IPS-NIHi7 (cell line): ENCODE results near the gene GUCY1A1.
"Not testable (repeated sequence)": the region's sequence is repeated elsewhere in the genome, so short reads cannot be mapped to it uniquely, and the experiment has no call there.

Source experiments
- DNase-seq: peaks from one replicate; pipeline ENCODE4 v3.0.0; 2012; ENCODE audit warnings: mixed read lengths; ENCODE audit errors: extremely low spot score

The GUCY1A1 gene, protein sequence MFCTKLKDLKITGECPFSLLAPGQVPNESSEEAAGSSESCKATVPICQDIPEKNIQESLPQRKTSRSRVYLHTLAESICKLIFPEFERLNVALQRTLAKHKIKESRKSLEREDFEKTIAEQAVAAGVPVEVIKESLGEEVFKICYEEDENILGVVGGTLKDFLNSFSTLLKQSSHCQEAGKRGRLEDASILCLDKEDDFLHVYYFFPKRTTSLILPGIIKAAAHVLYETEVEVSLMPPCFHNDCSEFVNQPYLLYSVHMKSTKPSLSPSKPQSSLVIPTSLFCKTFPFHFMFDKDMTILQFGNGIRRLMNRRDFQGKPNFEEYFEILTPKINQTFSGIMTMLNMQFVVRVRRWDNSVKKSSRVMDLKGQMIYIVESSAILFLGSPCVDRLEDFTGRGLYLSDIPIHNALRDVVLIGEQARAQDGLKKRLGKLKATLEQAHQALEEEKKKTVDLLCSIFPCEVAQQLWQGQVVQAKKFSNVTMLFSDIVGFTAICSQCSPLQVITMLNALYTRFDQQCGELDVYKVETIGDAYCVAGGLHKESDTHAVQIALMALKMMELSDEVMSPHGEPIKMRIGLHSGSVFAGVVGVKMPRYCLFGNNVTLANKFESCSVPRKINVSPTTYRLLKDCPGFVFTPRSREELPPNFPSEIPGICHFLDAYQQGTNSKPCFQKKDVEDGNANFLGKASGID

DNA sequence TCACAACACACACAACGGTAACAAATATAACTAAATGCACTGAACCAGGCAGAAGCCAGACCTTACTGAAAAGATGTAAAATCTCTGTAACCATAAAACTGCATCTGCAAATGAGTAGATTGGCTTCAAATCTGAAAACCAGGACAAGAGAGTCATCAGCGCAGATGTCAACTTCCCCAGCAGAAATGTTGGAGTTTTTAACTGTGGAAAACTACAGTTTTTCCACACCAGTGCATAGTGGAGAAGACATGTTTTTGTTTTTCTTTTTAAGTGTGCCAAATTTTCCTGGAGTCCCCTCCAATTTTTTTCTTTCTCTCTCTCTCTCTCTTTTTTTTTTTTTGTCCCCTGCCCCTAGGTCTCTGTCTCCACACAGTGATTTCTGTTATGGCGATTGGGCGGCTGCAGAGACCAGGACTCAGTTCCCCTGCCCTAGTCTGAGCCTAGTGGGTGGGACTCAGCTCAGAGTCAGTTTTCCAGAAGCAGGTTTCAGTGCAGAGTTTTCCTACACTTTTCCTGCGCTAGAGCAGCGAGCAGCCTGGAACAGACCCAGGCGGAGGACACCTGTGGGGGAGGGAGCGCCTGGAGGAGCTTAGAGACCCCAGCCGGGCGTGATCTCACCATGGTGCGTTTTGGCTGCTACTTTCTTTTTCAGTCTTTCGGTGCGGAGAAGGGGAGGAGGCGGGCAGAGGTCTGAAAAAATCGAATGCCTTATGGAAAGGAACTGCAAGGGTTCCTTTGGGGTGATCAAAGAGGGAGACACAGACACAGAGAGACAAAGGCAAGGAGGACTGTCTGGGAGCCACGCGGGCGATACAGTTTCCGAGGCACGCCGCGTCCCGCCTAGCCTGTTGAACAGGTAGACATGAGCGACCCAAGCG, at the start of gene GUCY1A1:
Gene GUCY1A1 (plus strand): TSS at position 505 of the 878 bp plus-strand sequence. CDS start 30,020 bp downstream, outside the sequence.
- DNase-seq = peak; percentile 72

DNA sequence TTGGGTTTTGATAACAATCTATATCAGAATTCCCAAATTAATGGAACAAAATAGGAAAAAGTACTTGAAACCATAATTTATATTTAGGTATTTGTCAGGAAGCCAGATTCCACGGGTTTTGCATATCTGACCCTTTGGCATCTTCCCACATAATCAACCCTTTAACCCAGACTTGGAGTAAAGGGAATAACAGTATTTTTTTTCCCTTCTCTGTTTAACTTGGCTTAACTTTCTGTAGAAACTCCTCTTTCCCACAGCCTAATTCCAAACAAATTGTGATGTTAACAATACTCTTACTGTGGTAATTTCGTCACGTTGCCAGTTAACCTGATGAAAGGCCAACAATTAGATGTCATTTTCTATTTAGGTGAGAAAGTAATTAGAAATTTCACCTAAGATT, 49.4 kb upstream of the GUCY1A1 start:
- DNase-seq = no peak

DNA sequence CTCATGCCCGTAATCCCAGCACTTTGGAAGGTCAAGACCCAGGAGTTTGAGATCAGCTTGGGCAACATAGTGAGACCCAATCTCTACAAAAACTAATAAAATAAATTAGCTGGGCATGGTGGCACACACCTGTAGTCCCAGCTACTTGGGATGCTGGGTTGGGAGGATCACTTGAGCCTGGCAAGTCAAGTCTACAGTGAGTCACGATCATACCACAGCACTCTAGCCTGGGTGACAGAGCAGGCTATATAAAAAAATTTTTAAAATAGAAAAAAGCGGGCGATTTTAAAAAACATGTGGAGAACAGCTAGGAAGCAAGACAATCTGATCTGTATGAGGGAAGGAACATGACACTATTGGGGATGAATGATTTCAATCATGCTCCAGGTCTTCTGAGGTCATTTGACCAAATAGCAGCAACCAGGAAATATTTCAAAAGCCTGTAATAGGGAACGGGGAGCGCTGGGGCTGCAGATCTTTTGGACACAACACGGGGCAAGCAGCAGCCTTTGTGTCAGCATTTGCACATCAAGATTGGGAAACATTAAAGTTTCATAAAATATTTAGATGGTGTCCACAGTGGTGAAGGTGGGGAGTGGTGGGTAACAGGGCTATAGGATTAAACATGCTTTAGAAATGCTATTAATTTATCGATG, 48.3 kb upstream of the GUCY1A1 start:
- DNase-seq = no peak

DNA sequence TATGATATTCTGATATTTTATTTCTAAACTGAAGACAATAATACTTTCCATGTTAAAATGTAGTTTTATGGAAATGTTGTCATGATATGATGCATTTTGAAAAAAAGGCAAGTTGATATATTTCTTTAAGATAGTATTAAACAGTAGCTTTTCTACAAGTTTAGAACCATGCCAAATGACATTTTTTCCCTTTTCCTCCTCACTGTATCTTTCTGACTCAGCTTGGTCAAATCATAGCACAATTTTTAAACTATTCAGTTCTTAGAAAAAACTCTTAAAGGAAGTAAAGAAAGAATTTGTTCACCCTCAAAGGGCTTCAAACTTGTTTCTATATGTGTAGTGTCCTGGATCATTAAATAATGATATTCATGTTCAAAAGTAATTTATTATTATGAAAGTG, 46.0 kb upstream of the GUCY1A1 start:
- DNase-seq = no peak

DNA sequence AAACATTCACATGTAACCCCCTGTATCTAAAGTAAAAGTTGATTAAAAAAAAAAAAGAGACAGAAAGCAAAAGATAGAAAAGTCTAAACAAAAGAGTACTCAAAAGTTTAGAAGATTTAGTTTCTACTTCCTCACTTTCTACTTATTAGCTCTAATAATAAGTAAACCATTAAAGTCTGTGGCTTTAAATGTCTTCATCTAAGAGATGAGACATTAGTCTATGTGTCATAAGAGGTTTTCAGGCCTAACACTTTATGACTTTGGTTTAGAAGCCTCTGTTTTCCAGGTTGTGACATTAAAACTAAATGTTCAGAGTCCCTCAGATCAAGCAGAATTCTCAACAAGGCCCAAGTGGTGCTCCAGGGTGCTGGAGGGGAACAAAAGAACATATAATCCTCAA, 42.2 kb upstream of the GUCY1A1 start:
- DNase-seq = no peak

DNA sequence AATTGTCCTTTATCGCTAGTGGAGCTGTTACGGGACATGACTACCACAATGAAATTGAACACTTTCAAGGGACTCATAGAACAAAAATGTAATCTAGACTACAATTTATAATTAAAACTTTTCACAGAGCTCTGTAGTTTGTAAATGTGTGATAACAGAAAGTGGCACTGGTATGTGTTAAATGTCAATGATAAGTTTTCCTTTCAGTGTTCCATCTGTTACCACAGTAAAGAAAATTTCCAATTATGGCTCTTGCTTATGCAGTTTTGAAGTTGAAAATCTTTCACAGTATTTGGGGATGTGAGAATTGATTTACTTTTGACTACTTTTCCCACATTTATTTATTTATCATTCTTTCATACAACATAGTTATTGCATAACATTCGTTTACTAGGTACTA, 40.1 kb upstream of the GUCY1A1 start:
- DNase-seq = no peak

DNA sequence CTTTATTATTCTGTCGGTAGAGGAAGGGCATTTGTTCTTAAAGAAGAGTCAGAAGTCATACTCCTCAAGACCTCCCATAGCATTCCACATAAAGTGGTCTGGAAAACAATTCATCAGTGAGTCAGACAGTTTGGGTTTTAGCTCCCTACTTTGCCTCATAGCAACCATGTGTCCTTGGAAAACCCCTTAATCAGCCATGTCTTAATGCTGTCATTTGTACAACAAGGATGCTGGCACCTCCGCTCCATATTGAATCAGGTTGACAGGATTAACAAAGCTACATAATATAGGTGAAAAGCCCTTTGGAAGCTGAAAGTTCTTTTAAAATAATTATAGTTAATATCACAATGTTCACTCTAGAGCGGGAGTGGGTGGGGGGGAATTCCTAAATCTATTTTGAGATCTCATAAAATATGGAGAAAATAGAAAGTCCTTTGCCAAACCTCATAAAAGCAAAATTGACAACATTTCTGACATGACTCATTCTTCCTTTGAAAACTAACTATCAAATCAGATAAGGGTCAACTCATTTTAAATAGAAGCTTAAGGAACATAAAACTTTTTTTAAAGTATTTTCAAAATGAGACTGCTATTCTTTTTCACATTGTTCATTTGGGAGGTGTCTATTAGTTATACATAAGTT, 37.3 kb upstream of the GUCY1A1 start:
- no peak for DNase-seq

DNA sequence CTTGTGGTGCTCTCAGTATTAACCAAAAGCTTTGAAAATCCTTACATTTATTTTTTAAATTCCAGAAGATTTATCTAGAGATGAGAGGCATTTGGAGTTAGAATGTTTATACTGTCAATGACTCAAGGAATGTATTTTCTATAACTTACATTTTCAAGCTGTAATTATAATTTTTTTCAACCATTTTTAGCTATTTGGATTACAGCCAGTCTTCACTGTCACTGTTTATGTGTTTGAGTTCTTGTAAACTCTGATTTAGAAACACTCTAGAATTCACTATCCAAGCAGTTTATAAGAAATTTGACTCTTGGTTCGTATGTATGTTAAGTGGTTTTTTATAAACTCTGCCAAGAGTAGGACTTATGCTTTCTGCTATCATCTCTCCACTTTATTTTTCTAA, 36.7 kb upstream of the GUCY1A1 start:
- DNase-seq = no peak

DNA sequence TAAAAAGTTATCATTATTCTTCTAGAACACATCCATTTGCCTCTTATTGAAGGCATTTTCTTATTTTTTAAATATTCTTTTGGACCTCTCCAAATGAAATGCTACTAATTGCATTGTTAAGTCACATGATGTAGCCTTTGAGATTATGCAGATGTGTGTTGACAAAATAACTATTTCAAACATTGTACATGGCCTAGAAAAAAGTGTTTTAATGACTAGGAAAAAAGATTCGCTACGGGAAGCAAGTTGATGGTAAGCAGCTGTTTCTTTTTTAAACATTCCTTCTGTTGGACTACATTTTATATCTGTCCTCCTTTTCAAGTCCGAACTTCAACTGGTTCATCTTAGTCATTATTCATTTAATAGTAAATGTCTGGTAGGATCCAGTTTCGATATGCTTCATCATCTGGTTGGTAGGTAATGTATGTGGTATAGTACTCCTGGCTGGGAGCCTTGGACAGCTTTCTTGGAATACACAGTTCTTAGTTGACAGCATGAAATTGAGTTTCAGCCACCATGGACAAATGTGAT, 34.3 kb upstream of the GUCY1A1 start:
- no peak for DNase-seq

DNA sequence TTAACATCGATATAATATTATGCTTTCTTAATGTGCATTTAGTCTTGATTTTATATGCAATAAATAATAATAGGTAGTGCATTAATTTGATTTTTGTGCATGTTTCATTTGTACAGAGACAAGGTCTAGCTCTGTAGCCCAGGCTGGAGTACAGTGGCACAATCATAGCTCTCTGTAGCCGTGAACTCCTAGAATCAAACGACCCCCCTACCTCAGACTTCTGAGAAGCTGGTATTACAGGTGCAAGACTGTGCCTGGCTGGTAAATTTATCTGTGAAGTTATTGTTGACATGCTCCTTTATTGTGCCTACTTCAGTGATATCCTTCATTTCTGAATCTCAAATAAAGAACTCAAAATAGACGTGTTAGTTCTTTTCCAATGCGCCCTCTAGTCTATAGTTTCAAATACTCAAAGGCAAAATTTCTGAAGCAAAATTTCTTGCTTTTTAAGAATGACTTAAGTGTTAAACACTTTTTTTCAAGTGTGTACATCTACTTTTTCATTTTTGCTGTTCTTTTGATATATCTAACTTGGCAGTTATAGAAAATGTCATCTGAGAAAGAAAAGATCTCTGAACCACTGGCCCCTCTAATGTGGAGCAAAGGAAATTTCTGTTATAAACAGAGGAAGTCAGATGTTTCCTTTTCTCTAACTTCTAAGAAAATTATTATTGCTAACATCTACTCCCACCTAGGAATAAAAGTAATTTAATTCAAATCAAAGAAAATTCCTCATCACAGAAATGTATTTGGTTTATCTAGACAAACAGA, 28.3 kb upstream of the GUCY1A1 start:
- no peak for DNase-seq

DNA sequence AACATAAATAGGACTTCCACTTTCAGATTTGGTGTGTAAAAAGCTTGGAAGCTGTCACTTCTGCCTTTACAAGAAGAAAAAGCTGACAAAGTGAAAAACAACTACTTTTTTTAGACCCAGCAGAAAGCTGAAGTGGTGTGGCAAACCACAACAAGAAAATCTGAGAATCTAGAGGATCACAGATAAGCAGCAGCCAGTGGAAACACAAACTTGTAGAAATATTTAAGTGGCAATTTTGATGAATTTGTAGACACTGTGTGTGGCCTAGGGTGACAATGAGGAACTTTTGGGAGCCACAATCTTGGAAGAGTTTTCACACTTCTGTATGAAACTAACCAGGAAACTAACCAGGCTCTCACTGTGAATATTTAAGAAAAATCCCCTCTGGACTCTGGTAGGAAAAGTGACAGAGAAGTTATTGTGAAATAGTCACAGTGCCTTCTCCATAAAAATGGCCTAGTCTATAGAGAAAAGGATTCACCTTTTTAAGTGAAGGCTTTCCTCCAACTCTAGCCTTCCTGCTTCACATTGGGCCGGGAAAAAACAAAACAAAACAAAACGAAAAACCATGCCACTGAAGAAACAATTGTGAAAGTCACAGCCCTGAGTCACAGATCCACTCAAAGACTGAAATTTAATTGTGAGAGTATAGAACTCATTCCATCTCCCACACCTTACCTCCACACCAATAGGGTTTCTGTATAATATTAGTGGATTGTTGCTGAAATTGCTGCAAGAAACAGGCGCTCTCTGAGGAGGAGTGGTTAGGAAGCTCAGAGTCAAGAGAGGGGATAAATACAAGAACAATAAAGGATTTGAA, 26.7 kb upstream of the GUCY1A1 start:
- no peak for DNase-seq

DNA sequence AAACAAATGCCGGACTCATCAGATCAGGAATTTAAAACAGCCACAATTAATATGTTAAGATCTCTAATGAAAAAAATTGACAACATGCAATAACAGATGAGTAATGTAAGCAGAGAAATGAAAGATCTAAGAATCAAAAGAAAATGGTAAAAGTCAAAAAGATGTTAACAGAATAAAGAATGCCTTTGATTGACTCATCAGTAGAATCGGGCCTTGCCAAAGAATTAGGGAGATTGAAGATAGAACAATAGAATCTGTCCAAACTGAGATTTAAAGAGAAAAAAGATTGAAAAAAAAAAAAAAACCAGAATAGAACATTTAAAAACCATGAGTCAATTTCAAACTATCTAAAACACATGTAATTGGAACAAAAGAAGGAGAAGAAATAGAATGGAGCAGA, 25.9 kb upstream of the GUCY1A1 start:
- no peak for DNase-seq

DNA sequence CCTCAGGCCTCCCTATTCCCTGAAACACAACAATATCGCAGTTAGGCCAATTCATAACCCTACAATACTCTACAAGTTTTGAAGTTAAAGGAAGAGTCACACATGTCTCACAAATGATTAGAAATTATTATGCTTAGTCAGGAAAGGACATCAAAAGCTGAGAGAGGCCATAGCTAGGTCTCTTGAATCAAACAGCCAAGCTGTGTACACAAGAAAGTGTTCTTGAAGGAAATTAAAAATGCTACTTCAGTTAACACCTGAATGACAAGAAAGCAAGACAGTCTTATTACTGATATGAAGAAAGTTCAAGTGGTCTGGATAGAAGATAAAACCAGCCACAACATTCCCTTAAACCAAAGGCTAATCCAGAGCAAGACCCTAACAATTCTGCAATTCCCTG, 23.6 kb upstream of the GUCY1A1 start:
- no peak for DNase-seq

DNA sequence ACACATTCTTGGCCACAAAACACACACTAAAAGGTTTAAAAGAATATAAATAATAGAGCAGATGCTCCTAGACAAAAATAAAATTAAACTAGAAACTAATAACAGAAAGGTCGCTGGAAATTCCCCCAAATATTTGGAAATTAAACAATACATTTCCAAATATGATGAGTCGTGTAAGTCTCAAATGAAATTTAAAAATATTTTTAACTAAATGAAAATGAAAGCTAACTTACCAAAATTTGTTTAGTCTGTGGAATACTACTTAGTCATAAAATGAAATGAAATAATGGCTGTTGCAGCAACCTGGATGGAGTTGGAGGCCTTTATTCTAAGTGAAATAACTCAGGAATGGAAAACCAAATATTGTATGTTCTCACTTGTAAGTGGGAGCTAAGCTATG, 20.6 kb upstream of the GUCY1A1 start:
- no peak for DNase-seq

DNA sequence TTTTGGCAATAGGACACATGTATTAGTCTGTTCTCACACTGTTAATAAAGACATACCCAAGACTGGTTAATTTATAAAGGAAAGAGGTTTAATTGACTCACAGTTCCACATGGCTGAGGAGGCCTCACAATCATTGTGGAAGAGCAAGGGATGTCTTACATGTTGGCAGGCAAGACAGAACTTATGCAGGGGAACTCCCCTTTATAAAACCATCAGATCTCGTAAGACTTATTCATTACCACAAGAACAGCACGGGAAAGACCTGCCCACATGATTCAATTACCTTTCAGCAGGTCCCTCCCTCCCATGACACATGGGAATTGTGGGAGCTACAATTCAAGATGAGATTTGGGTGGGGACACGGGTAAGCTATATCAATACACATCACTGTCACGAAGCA, 15.9 kb upstream of the GUCY1A1 start:
- not testable (repeated sequence) for DNase-seq

DNA sequence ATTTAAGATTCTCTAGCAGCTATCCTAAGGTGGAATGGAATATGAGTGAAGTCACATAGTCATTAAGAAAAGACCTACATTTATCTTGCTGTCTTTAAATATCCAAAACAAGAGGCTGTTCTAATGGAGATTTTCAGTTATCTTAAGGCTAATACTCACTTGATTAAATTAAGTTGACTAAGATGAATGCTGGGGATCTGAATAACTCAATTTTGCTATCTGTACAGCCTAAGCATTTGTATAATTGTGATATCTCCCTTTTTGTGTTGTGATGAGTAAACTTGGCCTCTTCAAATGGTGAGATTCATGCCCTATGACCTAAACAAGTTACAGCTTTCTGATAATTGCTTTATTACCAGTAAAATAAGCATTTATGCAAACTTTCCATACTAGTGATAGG, 13.6 kb upstream of the GUCY1A1 start:
- DNase-seq = no peak

DNA sequence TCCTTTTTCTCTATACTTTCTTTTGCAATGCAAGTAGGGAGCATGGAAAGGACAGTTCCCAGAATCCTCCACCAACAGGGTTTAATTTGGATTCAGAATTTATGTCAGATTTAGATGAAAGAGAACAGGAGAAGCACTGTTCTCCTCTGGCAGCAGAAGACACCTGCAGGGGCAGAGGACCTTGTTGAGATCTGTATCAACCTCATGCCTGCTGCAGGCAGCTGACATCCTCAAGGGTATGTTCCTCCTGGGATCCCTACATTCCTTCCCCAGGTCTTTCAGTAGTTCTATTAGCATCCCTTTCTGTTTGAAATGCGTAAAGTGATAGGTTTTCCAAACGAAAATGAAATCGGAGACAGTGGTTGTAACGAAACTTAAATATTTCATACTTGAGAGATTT, 10.6 kb upstream of the GUCY1A1 start:
- DNase-seq = no peak

DNA sequence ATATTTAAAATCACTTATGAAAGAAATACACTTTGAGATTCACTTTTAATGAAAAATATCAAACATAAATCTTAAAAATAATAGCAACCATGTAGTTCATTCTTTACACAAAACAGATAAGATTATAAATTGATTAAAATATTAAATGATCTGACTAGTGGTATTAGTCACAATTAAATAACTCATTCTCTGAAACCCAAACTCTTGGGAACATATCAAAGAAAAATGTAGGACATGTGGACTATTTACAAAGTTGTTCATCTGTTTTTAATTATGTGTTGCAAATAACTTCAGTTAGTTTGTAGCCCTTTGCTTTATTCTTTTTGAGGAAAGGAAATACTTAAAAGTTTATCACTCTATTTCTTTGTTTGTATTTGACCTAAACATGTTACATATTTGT, 9.5 kb upstream of the GUCY1A1 start:
- no peak for DNase-seq

DNA sequence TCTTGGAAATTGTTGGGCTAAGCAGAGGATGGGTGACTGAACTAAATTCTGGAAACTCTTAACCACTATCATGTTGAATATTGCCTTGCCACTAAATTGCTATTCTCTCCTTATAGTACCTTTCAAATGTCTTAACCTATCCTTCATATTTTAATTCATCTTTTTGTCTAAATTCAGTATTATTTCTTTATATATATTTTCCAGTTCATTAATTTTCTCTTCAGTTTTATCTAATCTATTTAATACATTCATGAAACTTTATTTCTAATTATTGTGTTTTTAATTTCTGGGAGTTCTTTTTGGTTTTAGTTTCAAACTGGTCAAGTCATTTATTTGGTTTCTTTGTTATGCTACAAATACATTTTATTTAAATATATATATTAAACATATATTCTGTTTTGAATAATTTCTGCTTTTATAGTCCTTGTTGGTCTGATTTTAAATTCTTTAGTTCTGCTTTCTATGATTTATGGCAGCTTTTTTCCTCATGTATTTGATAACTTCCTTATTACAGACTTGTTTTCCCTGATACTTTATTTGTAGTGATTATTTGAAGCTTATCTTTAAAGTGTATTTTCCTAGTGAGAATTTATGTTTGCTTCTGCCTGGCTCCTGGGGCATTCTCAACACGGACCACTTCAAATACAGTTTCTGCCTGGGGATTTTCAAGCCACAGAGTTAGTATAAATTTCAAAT, 8.5 kb upstream of the GUCY1A1 start:
- DNase-seq = no peak
